HG03439 (cell line): ENCODE results near the gene UNC119B.
A peak's percentile ranks its signal among the peaks of the same experiment; 100 is the strongest.

ENCODE experiments used
- ATAC-seq: cut with Tn5 transposase; IDR thresholded peaks from one replicate; pipeline ENCODE4 v1.9.1; 2021; ENCODE audit warnings: mild to moderate bottlenecking, moderate library complexity; ENCODE audit not compliant: unreplicated experiment

UNC119B gene

DNA sequence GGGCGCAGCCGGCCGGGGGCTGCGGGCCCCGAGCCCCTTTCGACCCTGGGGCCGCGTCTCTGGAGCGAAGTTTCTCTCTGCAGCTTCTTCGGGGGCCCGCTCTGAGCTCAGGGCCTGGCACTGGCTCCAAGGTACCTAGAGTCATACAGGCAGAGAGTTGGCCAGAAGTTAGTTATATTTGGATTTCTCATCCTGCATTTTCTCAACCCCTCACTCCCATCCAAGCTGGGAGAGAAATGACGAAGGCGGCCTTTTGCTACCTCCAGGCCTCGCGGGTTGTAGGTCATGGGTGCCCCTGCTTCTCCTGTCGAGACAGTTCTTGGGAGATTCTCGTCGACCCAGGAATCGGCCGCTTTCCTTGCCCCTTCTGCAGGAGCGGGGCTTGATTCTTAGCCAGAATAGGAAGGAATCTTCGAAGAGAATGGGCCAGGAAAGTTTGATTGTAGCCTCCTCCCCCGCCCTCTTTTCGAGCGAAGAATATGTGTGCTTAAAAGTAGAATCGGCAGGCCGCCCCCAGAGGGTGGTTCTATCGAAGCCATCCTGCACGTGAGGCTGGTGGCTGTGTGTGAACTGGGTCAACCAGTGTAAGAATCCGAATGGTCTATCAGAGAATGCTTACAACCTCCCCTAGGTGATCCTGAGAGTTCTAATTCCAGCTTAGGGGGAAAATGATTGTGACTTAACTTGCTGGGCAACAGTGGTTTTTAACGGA is 22.5 kb upstream of the UNC119B start:
- ATAC-seq: no peak

GRCh38 chr12:120688527-120689071 is 21.7 kb upstream of the UNC119B start:
- no peak for ATAC-seq

DNA sequence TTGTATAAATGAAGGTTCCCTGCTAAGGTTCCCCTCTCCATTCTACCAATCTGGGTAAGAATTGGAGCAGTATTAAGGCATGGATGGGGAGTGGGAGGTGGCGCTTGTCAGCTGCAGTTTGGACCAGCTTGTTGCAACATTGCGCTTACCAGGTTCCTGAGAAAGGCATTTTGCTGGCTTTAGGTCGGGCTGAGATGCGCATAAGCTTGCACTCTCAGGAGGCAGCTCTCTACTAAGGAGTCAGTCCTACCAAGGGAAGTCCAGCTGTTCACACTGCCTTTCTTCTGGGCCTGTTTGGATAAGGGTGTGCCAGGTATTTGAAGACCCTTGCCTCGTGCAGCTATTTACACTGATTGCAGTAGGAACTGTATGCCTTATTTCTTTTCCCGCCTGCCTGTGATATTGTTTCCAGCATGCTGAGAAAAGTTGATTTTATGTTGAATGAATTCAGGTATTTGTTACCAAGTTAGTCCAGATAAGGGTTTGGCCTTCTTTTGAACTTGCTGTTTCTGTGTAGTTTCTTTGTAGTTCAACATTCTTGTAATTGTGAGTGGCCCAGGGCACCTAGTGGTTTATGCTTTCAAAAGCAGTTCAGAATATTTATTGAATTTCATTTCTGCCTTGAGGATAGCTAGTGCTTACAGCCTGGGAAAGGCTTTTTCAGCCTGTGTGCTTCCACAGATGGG is 20.7 kb upstream of the UNC119B start:
- ATAC-seq: no peak

- no peak for ATAC-seq
Observed at GRCh38 chr12:120690083-120690450, 20.2 kb upstream of the UNC119B start.

DNA sequence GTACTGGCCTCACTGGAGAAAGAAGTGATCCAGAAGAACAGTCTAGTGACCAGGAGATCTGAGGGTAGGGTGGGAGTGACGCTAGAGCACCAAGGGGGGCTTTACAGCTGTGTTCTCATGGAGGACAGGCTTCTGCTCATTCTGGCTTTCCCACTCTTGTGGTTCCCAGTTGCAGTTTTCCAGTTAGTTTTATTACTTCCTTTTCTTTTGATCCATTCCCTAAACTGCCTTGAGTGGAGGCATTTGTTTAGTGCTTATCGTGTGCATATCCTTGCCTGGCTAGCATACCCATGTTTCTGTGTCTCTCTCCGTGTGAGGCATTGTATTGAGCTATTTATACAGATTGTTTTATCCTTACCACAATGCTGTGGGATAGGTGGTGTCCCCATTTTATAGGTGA is 19.3 kb upstream of the UNC119B start:
- no peak for ATAC-seq

DNA sequence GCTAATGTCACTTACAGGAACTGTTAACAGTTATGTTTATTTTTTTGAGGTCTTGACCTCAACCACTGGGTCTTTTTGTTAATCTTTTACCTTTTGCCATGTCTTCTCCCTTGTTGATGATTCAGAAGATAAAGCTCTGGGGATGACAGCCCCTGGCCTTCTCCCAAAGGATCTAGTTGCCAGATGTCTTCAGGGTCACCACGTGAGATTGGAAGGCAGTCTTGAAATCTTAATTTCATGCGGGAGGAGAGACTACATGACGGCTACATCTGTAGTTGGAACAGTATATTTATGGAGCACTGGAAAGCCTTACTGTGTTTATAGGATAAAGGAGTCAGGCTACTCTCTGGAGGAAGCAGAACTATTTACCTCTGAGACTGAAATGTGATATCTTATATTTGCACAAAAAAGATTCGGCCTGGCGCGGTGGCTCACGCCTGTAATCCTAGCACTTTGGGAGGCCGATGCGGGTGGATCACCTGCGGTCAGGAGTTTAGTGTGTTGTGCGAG is 17.7 kb upstream of the UNC119B start:
- no peak for ATAC-seq

- no peak for ATAC-seq
Observed at GRCh38 chr12:120693848-120694247, 16.4 kb upstream of the UNC119B start.

DNA sequence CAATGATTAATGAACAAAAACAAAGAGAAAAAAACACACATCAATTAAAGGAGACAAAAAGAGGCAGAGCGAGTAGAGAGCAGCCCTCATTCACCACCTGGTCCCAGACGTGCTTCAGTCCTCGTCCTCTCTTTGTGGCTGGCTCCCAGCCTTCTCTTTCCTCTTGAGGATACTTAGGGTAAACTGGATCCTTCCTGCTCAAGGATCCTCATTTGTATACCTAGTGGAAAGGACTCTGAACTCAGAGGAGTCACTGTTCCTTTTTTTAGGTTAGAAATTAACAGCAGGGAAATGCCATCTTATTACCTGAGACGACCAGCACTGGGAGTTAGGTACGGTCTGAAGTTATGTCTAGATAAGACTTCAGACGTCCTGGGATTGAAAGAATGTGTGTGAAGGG is 13.6 kb upstream of the UNC119B start:
- no peak for ATAC-seq

GRCh38 chr12:120697344-120697743 is 12.9 kb upstream of the UNC119B start:
- no peak for ATAC-seq

- no peak for ATAC-seq
Observed at GRCh38 chr12:120698665-120699064, 11.6 kb upstream of the UNC119B start.

DNA sequence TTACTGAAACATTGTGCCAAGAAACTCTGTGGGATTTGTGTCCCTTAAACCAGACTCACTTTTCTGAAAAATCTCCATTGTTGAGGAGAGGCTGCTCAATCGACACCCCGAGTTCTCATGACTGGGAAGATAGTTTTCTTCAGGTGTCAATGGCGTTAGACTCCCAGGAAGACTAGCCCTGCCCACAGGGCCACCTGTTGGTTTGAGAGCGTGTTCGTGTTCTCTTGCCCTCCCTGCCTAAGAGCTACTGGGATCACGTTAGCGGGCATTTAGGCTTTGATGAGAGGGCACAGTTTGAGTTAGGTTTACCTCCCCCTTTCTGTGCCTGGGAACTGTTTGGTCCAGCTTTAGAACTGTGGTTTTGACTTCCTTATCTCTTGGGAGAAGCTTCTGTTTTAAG is 10.7 kb upstream of the UNC119B start:
- ATAC-seq: no peak

- ATAC-seq: no peak
Observed at GRCh38 chr12:120700886-120701285, 9.4 kb upstream of the UNC119B start.

GRCh38 chr12:120702637-120703036 is 7.6 kb upstream of the UNC119B start:
- ATAC-seq: no peak

- ATAC-seq: no peak
Observed at GRCh38 chr12:120703311-120703942, 6.8 kb upstream of the UNC119B start.

DNA sequence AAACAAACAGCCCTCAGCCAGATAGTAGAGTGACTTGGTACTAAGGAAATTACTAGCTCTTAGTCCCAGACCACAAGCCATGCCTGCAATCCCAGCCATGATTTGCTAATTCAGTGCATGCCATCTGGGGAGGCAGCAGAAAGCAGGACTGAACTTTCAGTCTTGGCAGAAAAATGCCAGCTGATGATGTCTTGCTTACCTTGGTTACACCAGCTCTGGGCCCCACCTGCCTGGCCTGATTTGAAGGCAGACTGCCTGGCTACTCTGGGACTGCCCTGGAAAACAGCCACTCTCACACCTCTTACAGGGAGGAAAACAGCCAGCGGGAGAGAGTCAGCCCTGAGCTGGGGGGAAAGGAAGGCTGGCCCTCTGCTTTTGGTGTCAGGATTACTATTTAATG is 4.6 kb upstream of the UNC119B start:
- ATAC-seq: no peak

DNA sequence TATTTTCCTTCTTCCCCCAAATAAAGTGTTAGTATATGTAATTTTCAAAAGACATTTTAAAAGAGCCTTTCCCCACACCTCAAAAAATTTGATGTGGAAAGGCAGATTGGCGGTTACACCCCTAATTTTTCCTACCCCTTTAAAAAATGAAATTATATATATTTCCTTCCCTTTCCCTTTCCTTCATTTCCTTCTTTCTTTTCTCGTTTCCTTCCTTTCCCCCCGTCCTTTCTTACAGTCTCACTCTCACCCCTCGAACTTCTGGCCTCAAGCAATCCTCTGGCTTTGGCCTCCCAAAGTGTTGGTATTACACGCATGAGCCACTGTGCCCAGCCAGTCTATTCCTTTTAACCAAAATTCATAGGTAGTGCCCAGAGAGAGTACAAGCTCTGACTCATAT is 4.2 kb upstream of the UNC119B start:
- no peak for ATAC-seq

DNA sequence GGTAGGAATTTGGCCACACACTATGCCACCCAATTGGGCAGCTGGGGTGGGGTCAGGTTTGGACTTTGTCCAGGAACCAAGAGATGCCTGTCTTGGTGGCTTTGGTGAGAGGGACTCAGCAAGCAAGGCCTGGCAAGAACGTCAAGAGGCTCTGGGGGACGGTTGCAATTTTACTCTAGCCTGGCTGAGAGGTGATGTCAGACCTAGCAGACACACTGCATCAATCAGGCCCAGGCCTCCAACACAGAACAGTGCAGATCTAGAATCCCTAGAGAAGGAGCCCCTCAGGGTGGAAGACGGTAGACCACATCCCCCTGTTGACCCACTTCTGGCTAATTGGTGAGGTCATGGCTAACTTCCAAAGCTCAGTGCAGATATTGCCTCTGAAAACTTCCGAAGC is 1.6 kb upstream of the UNC119B start:
- no peak for ATAC-seq

- peak; percentile 16 for ATAC-seq
Observed at GRCh38 chr12:120710805-120711296, 593 bp downstream of the UNC119B start.

- ATAC-seq: no peak
Observed at GRCh38 chr12:120711411-120711810, 1.2 kb downstream of the UNC119B start.

DNA sequence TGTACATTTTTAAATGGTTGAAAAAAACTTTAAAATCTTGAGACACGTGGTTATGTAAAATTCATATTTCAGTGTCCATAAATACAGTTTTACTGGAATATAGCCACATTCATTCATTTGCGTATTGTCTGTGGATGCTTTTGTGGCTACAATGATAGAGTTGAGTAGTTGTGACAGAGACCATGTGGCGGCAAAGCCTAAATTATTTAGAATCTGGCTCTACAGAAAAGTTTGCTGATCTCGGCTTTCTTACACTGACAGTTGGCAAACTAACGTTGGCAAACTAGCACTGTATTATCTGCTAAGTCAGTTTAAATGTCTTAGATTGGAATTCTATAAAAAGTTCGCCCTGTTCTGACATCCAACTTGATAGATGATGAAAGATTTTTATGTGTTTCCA is 2.4 kb downstream of the UNC119B start:
- no peak for ATAC-seq

DNA sequence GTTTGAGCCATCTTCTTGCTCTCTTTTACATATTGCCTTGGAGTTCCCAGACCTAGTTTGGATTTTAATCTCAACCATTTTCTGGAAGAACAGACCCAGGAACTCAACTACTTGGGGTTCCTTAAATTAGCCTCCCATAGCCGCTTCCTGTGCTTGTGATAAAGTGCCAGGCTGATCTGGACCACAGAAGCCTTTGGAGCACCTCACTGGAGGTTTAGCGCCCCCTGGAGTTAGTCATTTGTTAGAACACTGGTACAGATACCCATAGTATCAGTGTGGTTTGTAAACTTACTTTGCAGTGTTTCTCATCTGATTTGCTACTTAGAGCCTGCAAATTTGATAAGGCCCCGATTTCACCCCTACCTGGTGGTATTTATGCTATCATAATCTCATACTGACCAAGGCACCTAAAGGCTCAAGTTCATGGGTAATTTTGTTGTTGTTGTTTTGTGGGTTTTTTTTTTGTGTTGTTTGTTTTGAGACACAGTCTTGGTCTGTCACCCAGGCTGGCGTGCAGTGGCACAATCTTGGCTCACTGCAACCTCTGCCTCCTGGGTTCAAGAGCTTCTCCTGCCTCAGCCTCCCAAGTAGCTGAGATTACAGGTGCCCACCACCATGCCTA is 3.7 kb downstream of the UNC119B start:
- ATAC-seq: peak; percentile 47
